Epithelial cell of proximal tubule (primary cell): ENCODE measurements around the gene ANKRD16. TPM values are rescaled to one million over a fixed set of nuclear protein-coding genes. Genes with fewer than 3 reads are reported as not detected.

Source experiments
- DNase-seq: peaks from one replicate; pipeline ENCODE4 v3.0.0-alpha.2; 2011; ENCODE audit warnings: low read depth
- H3K4me3 ChIP-seq: 2 replicates; pipeline ENCODE4 v1.5.1; 2011; ENCODE audit warnings: low read depth, mild to moderate bottlenecking, low read length
- total RNA-seq: library from RNA; depleted of rRNA; stranded (reverse); fragments of >200 nt; gene quantifications from 2 replicates; pipeline ENCODE4 v1.2.3, GENCODE V29; 2015
- TF ChIP-seq, protein P1 (sequence below): conservative IDR thresholded peaks from 2 replicates; pipeline ENCODE4 v1.5.1; 2012; ENCODE audit warnings: low read depth, mild to moderate bottlenecking, low read length

The ANKRD16 gene
- total RNA-seq, 1 donor from 2014 or later: 3.7 TPM

- TF ChIP-seq, protein P1, sequence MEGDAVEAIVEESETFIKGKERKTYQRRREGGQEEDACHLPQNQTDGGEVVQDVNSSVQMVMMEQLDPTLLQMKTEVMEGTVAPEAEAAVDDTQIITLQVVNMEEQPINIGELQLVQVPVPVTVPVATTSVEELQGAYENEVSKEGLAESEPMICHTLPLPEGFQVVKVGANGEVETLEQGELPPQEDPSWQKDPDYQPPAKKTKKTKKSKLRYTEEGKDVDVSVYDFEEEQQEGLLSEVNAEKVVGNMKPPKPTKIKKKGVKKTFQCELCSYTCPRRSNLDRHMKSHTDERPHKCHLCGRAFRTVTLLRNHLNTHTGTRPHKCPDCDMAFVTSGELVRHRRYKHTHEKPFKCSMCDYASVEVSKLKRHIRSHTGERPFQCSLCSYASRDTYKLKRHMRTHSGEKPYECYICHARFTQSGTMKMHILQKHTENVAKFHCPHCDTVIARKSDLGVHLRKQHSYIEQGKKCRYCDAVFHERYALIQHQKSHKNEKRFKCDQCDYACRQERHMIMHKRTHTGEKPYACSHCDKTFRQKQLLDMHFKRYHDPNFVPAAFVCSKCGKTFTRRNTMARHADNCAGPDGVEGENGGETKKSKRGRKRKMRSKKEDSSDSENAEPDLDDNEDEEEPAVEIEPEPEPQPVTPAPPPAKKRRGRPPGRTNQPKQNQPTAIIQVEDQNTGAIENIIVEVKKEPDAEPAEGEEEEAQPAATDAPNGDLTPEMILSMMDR: no peak
- DNase-seq: no peak
- peak overlapping the region; percentile 86 for H3K4me3 ChIP-seq
These were observed 76.7 kb downstream of the ANKRD16 start for GRCh38 chr10:5813091-5813340.

DNA sequence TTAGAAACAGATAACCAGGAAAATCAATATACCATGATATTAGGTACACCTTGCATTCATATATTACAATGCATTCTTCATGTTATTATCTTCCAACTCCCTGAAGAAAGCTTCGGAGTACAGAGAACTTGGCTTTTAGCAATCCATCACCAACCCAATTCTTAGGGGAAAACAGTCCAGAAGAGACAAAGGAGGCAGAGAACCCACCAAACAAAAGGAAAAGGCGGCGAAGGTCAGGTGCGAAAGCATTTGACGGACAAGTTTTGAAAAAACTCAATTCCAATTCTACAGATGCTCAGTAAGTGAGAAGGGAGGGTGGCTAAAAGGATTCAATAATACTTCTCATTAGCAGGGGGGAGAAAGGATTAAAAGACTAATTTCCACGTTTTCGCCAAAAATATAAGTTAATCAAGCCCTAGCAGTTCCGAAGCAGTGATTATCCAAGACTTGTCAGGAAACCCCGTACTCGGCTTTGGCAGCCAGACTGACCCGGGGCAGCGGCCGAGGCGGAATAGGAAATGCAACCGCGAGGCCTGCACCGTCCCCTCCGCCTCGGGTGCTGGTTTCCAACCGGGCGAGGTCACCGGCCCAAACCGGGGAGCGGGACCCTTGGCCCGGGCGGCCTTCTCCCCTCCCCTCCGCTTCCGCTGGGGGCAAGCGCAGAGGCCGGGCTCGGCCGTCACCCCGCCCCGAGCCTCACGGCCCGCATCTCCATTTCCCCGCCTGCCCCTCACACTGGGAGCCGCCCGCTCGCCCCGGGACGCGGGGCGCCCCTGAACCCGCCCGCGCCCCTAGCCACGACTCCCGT, 77.2 kb downstream of the ANKRD16 start:
- DNase-seq: no peak
- H3K4me3 ChIP-seq: peak overlapping the region; percentile 86
- TF ChIP-seq, protein P1: no peak

Other genes starting within 250 kb of the ANKRD16 start
- 12.3 and 12.8 TPM in 2 replicates for gene ASB13, start 223.3 kb downstream of the ANKRD16 start, total RNA-seq
- 36.1 and 50.6 TPM in 2 replicates for gene TASOR2, start 205.1 kb downstream of the ANKRD16 start, total RNA-seq
- gene GDI2, start 76.5 kb downstream of the ANKRD16 start, total RNA-seq: 402 and 472 TPM in 2 replicates
- 48.3 and 68.4 TPM in 2 replicates for gene FBH1, start 350 bp upstream of the ANKRD16 start, total RNA-seq
- gene IL15RA, start 87.7 kb upstream of the ANKRD16 start, total RNA-seq: 12.5 and 24.5 TPM in 2 replicates
- gene IL2RA, start 172.5 kb upstream of the ANKRD16 start, total RNA-seq: not detected in 2 replicates
- gene RBM17, start 199.1 kb upstream of the ANKRD16 start, total RNA-seq: 48.2 and 57.3 TPM in 2 replicates